PC-9 (cell line): ENCODE measurements around the gene MSH3.
"Not testable (repeated sequence)": the region's sequence is repeated elsewhere in the genome, so short reads cannot be mapped to it uniquely, and the experiment has no call there.

Experiments
- CTCF ChIP-seq: fragments of 200-600 bp; sonication (generic); conservative IDR thresholded peaks from 2 replicates; pipeline ENCODE4 v1.6.1; 2017; ENCODE audit warnings: mixed run types, antibody characterized with exemption, mild to moderate bottlenecking, moderate library complexity
- EZH2 ChIP-seq: fragments of 200-600 bp; sonication (generic); IDR thresholded peaks from 2 replicates; pipeline ENCODE4 v1.8.0; 2017; ENCODE audit warnings: antibody characterized with exemption, low read depth

GRCh38 chr5:80824159-80824558, 169.7 kb downstream of the MSH3 start:
- TF ChIP-seq CTCF, EZH2: not testable (repeated sequence)
